ENCODE results near the gene FAU.
"Not testable (repeated sequence)": the region's sequence is repeated elsewhere in the genome, so short reads cannot be mapped to it uniquely, and the experiment has no call there.

FAU gene

DNA sequence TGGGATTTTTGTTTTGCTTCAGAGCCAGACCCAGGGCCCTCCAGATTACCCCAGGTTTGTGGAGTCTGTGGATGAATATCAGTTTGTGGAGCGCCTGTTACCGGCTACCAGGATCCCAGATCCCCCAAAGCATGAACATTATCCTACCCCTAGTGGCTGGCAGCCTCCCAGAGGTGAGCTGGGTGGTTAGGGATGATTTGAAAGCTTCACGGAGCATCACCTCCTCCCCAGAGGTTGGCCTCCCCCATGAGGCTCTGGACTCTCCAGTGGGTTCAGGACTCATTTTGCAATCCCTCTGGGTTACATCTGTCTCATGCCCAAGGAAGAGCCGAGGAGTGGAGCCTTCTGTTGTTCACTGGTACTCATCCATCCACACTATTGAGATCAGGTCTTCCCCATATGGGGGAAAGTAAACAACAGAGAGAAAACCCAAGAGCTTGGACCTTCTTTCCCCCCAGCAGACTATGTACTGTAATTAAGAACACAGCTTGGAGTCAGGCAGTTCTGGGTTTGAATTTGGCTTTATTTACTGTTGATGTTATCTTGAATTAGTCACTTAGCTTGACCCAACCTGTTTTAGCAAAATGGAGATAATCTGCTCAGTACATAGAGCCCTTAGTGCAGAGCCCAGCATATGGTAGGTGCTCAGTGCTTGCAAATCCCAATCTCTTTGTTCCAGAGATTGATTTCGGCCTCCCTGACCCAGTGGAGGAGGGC is 2.7 kb upstream of the FAU start:
- Histone ChIP-seq H3K4me1 (ENCODE audit: insufficient read depth, low read length) (peaks cover 14% of the 10 kb centered on the region), H2AFZ (ENCODE audit: low read depth, low read length) (no peak overlapping the region), H3K36me3 (ENCODE audit: insufficient read depth, low read length) (peaks cover 63% of the 10 kb centered on the region), H3K27me3 (ENCODE audit: insufficient read depth, low read length) (no peaks in the 10 kb centered on the region), H3K9me3 (ENCODE audit: low read length) (no peaks in the 10 kb centered on the region), H3K4me3 (ENCODE audit: low read length) (no peak overlapping the region)

DNA sequence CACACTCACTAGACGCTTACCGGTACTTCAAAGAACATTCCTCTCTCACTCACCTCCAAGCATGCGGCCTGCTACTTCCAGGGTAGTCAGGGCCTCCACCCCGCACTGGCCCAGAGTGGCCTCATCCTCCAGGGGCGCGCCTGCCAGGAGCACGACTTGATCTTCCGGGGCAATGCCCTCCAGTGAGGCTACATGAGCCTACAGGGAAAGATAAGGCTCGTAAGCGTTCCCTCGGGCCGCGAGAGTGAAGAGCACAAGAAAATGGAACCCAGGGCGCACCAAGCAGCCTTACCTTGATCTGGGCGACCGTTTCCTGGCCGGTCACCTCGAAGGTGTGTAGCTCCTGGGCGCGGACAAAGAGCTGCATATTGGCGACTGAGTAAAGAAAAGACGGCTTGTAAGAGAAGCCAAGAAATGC is 478 bp downstream of the FAU start:
- peaks cover 45% of the 10 kb centered on the region for H3K36me3 ChIP-seq (ENCODE audit: insufficient read depth, low read length)
- peak overlapping the region; percentile 93 for H3K4me3 ChIP-seq (ENCODE audit: low read length)
- no peak overlapping the region for H2AFZ ChIP-seq (ENCODE audit: low read depth, low read length)
- H3K27me3 ChIP-seq (ENCODE audit: insufficient read depth, low read length): no peaks in the 10 kb centered on the region
- H3K9me3 ChIP-seq (ENCODE audit: low read length): no peaks in the 10 kb centered on the region
- peaks cover 21% of the 10 kb centered on the region for H3K4me1 ChIP-seq (ENCODE audit: insufficient read depth, low read length)

DNA sequence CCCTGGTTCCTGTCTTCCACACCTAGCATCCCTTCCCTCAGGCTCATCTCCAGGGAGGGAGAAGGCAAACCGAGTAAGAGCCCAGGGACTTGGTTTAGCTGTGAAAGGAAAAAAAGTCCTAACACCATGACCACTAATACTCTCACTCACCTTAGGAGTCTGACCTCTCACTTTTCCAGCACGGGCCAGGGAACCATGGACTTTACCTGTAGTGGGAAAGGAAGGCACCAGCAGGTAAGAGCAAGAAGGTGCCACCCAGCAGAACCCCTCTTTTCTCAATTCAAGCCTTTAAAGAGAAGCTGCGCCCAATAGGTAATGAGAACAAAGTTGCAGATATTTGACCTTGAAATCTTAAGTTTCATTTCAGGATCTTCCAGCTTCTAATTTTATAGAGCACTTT is 1.1 kb downstream of the FAU start:
- no peaks in the 10 kb centered on the region for H3K9me3 ChIP-seq (ENCODE audit: low read length)
- no peaks in the 10 kb centered on the region for H3K27me3 ChIP-seq (ENCODE audit: insufficient read depth, low read length)
- H3K4me1 ChIP-seq (ENCODE audit: insufficient read depth, low read length): peaks cover 27% of the 10 kb centered on the region
- H3K36me3 ChIP-seq (ENCODE audit: insufficient read depth, low read length): peaks cover 45% of the 10 kb centered on the region
- H3K4me3 ChIP-seq (ENCODE audit: low read length): peak overlapping the region; percentile 93
- no peak overlapping the region for H2AFZ ChIP-seq (ENCODE audit: low read depth, low read length)

DNA sequence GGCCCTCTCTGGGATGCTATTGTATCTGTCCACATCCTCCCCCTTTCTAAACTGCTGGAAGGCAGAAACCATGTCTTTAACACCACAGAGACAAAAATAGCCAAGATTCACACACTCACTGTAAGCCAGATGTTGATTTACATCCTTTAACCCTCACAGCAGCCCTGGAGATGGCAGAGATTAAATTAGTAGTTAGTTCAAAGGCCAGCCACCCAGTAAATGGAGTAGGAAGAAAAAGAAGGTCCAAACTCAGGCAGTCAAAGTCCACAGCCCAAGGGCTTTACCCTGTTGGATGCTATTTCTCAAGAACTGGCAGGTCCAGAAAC is 2.3 kb downstream of the FAU start:
- Histone ChIP-seq H3K27me3 (ENCODE audit: insufficient read depth, low read length) (no peaks in the 10 kb centered on the region), H3K36me3 (ENCODE audit: insufficient read depth, low read length) (peaks cover 46% of the 10 kb centered on the region), H3K9me3 (ENCODE audit: low read length) (no peaks in the 10 kb centered on the region), H2AFZ (ENCODE audit: low read depth, low read length) (no peak overlapping the region), H3K4me1 (ENCODE audit: insufficient read depth, low read length) (peaks cover 37% of the 10 kb centered on the region), H3K4me3 (ENCODE audit: low read length) (no peak overlapping the region)

DNA sequence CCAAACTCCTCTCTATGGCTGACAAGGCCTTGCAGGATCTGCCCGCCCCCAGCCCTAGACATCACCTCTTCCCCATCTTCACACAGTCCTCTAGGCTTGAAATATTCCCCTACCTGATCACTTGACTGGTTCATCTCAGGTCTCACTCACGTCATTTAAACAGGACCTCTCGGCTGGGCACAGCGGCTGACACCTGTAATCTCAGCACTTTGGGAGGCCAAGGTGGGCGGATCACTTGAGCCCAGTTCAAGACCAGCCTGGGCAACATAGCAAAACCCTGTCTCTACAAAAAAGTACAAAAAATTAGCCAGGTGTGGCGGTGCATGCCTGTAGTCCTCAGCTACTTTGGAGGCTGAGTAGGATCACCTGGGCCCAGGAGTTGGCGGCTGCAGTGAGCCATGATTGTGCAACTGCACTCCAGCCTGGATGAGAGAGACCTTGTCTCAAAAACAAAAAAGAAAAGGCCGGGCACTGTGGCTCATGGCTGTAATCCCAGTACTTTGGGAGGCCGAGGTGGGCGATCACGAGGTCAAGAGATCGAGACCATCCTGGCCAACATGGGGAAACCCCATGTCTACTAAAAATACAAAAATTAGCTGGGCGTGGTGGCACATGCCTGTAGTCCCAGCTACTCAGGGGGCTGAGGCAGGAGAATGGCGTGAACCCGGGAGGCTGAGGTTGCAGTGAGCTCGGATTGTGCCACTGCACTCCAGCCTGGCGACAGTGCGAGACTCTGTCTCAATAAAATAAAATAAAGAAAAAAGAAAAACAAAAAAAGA is 2.9 kb downstream of the FAU start:
- peaks cover 37% of the 10 kb centered on the region for H3K4me1 ChIP-seq (ENCODE audit: insufficient read depth, low read length)
- not testable (repeated sequence) for H2AFZ ChIP-seq (ENCODE audit: low read depth, low read length); H3K4me3 ChIP-seq (ENCODE audit: low read length); H3K27me3 ChIP-seq (ENCODE audit: insufficient read depth, low read length); H3K9me3 ChIP-seq (ENCODE audit: low read length)
- H3K36me3 ChIP-seq (ENCODE audit: insufficient read depth, low read length): peaks cover 45% of the 10 kb centered on the region

DNA sequence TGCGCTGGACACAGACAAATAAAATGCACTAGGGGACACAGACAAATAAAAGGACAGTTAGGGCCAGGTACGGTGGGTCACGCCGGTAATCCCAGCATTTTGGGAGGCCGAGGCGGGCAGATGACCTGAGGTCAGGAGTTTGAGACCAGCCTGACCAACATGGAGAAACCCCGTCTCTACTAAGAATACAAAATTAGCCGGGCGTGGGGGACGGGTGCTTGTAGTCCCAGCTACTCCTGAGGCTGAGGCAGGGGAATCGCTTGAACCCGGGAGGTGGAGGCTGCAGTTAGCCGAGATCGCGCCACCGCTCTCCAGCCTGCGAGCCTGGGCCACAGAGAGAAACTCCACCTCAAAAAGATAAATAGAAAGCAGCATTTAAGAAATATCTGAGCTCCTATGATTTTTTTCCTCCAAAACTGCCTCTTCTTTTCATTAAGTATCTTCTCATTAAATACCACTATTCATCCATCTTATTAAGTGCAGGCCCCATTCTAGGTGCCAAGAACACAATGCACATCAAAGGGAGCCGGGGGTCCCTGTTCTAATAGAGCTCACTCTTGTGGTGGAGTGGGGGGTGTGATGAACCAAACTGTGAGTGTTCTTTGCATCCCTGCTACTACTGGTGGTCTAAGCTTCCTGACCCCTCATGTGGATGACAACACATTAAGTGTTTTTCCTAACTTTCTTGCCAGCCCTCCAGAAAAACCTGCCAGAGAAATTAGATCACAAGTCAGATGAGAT is 3.7 kb downstream of the FAU start:
- Histone ChIP-seq H3K4me1 (ENCODE audit: insufficient read depth, low read length) (peaks cover 40% of the 10 kb centered on the region), H3K36me3 (ENCODE audit: insufficient read depth, low read length) (peaks cover 48% of the 10 kb centered on the region), H3K4me3 (ENCODE audit: low read length) (peak overlapping the region; percentile 7)

DNA sequence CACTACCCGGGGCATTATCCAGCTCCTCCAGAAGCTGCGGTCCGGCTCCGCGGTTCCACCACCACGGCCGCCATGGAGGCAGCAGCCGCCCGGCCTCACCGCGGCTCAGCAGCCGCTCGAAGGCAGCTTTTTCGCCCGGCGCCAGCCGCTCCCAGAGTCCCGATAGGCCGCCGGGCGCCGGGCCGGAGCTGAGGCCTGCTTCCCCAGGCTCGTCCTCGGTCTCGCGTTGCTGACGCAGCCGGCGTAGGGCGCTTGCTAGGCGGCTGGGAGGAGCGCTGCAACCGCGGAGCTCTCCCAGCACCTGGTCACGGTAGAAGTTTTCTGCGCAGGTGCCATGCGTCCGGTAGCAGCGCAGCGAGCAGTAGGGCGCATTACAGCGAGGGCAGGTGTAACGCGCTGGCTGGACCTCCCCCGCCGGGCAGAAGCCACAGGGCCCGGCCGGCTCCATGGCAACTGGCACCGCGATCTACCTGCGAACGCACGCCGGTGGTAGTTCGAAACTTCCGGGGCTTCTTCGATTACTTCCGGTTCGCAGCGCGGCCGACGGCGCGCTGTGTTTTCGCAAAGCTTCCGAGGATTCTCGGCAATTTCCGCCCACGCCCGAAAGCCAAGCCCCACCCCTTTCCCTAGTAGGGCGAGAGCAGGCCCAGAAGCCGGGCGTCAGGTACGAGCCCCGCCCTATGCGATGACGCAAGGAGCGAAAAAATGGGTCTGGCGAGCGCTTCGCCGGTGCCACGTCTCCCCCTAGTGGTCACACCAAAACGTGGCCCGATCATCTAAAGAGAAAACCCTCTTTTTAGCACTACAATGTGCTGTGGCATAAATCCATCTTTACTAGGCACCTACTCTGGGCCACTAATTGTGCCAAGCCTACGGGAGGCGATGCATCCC is 4.5 kb downstream of the FAU start, which contains the start of gene ZNHIT2:
Gene ZNHIT2, minus strand, starts transcription at position 496 of the 891 bp plus-strand sequence. Its CDS starts 48 bp downstream, at position 448.
- H3K4me3 ChIP-seq (ENCODE audit: low read length): peak within 1 kb of the TSS; percentile 73
- no peak within 1 kb of the TSS for H2AFZ ChIP-seq (ENCODE audit: low read depth, low read length)
- no peaks in the 10 kb centered on the region for H3K27me3 ChIP-seq (ENCODE audit: insufficient read depth, low read length)
- peaks cover 41% of the 10 kb centered on the region for H3K4me1 ChIP-seq (ENCODE audit: insufficient read depth, low read length)
- H3K9me3 ChIP-seq (ENCODE audit: low read length): no peaks in the 10 kb centered on the region
- H3K36me3 ChIP-seq (ENCODE audit: insufficient read depth, low read length): peaks cover 48% of the 10 kb centered on the region

More for the DNA sequence above, 3.7 kb downstream of the FAU start:
- no peak overlapping the region for H2AFZ ChIP-seq (ENCODE audit: low read depth, low read length)
- no peaks in the 10 kb centered on the region for H3K27me3 ChIP-seq (ENCODE audit: insufficient read depth, low read length)
- H3K9me3 ChIP-seq (ENCODE audit: low read length): no peaks in the 10 kb centered on the region

DNA sequence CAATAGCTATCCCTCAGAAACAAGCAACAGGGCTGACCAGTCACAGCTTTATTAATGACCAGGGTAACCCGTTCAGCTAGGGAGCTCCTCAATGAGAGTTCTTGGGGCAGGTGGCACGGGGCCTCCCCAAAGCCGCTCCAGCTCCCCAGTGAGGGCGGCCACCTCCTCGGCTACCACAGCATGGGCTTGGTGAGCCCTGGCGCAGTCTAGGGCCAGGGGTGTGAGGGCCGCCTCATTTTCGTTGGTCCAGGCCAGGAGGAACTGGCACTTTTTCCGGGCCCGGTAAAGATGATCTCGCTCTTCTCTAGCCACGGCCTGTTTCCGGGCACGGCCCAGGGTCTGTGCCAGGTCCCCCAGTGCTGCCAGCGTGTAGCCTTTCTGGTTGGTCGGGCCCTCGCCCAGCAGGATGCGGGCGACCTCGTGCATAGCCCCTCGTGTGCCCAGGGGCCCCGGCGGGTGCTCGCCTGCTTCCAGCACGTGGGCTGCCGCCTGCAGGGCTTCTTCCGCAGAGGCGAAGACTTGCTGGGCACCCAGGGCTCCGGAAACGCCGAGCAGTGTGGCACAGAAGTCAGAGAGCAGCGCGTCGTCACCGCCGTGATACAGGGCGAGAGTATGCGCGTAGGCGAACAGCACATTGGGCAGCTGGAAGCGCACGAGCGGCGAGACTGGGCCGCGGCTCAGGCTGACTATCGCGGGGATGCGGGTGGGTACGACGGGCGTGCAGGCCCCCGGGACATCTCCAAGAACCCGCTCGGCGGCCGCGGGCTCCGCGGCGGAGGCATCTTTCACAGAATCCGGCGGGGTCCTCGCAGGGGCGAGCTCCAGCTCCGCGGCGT is 5.3 kb downstream of the FAU start:
- H3K4me3 ChIP-seq (ENCODE audit: low read length): peak overlapping the region; percentile 73
- H2AFZ ChIP-seq (ENCODE audit: low read depth, low read length): no peak overlapping the region
- H3K4me1 ChIP-seq (ENCODE audit: insufficient read depth, low read length): peaks cover 43% of the 10 kb centered on the region
- H3K9me3 ChIP-seq (ENCODE audit: low read length): no peaks in the 10 kb centered on the region
- H3K27me3 ChIP-seq (ENCODE audit: insufficient read depth, low read length): no peaks in the 10 kb centered on the region
- H3K36me3 ChIP-seq (ENCODE audit: insufficient read depth, low read length): peaks cover 48% of the 10 kb centered on the region

DNA sequence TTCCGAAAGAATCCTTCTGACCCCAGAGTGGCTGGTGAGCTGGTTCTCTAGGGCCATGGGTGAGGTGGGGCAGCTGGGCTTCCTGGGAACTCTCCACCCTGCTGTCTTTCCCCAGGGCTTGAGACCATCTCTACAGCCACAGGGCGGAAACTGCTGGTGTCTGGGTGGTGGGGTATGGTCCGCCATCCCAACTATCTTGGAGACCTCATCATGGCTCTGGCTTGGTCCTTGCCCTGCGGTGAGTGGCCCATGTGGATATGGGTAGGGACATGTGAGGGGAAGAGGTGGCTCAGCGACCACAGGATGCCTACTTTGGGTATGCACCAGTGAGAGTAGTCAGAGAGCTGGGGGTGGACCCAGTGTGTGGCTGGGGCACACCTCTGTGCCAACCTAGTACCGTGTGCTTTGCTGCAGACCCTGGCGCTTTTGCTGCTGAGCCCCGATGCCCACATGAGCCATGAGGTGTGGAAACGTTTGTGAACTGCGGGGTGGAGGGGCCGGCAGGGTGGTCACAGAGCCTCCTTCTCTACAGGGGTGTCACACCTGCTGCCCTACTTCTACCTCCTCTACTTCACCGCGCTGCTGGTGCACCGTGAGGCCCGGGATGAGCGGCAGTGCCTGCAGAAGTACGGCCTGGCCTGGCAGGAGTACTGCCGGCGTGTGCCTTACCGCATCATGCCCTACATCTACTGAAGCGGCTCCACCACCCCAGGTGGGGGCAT is 6.4 kb downstream of the FAU start:
- Histone ChIP-seq H3K9me3 (ENCODE audit: low read length) (no peaks in the 10 kb centered on the region), H3K4me3 (ENCODE audit: low read length) (no peak overlapping the region), H3K36me3 (ENCODE audit: insufficient read depth, low read length) (peaks cover 43% of the 10 kb centered on the region), H3K4me1 (ENCODE audit: insufficient read depth, low read length) (peaks cover 45% of the 10 kb centered on the region), H3K27me3 (ENCODE audit: insufficient read depth, low read length) (no peaks in the 10 kb centered on the region), H2AFZ (ENCODE audit: low read depth, low read length) (no peak overlapping the region)

DNA sequence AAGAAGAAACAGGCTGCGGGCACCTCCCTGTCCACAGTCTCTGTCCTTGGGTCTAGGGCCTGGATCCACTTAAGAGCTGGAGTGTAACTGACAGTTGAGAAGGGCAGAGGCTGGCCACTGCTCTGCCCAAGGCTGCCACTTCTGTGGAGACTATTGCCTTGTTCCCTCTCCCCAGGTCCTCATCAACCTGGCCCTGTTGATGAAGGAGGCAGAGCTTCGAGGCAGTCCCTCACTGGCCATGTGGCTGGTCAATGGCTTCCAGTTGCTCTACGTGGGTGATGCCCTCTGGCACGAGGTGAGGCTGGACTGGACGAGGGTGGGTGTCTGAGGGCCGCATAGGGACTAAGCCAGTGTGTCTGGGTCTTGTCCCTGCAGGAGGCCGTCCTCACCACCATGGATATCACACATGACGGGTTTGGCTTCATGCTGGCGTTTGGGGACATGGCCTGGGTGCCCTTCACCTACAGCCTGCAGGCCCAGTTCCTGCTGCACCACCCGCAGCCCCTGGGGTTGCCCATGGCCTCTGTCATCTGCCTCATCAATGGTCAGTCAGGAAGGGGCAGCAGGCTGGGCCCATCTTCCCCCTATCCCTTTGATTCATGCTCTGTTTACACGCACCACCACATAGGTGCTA is 7.3 kb downstream of the FAU start:
- H2AFZ ChIP-seq (ENCODE audit: low read depth, low read length): no peak overlapping the region
- H3K27me3 ChIP-seq (ENCODE audit: insufficient read depth, low read length): no peaks in the 10 kb centered on the region
- H3K9me3 ChIP-seq (ENCODE audit: low read length): no peaks in the 10 kb centered on the region
- H3K36me3 ChIP-seq (ENCODE audit: insufficient read depth, low read length): peaks cover 35% of the 10 kb centered on the region
- no peak overlapping the region for H3K4me3 ChIP-seq (ENCODE audit: low read length)
- peaks cover 47% of the 10 kb centered on the region for H3K4me1 ChIP-seq (ENCODE audit: insufficient read depth, low read length)

DNA sequence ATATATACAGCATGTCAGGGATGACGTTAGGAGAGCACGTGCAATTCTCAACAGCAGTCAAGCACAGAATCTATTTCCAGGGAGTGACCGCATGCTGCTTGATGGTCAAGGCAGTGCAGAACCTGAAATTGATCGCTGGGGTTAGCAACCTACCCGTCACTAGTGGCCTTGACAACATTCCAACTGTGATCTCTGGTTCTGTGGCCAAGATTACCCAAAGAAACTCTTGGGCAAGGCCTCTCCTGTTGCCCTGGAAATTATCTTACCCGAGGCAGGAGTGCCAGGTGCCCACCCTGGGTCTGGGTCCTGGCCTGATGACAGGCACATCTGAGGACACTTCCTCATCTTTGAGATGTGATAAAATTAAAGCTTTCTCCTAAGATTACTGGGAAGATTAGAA is 8.1 kb downstream of the FAU start:
- peaks cover 47% of the 10 kb centered on the region for H3K4me1 ChIP-seq (ENCODE audit: insufficient read depth, low read length)
- H3K27me3 ChIP-seq (ENCODE audit: insufficient read depth, low read length): no peaks in the 10 kb centered on the region
- no peaks in the 10 kb centered on the region for H3K9me3 ChIP-seq (ENCODE audit: low read length)
- no peak overlapping the region for H2AFZ ChIP-seq (ENCODE audit: low read depth, low read length)
- H3K4me3 ChIP-seq (ENCODE audit: low read length): no peak overlapping the region
- peaks cover 33% of the 10 kb centered on the region for H3K36me3 ChIP-seq (ENCODE audit: insufficient read depth, low read length)
